Pancreas (tissue), 10 donors: Measurements from ENCODE around the gene RIPK4. TPM values are rescaled to one million over a fixed set of nuclear protein-coding genes. Genes with fewer than 3 reads are reported as not detected.

Source experiments
- ATAC-seq, 4 donors: fragments of 200-7000 bp; cut with Tn5 transposase; one replicate each; pipeline versions ENCODE4 v1.8.0 to v1.9.1; 2020; ENCODE audit warnings: mild to moderate bottlenecking in 4 of 4, moderate library complexity in 4 of 4
- DNase-seq, 6 donors: peaks; one replicate each; pipeline ENCODE4 v3.0.0-alpha.2; 2020
- FAIRE-seq: peaks from 2 replicates; lab custom pipeline; 2012; peaks lifted over from hg19 to GRCh38; lab: Jason Lieb, UNC
- H3K27ac ChIP-seq, 4 donors: fragments of 200-600 bp; sonication (generic); 1 replicate in 3 of 4; 2 replicates in 1 of 4; pipeline versions ENCODE4 v1.5.0 to v1.8.0; 2020
- H3K27me3 ChIP-seq, 4 donors: fragments of 200-600 bp; one replicate each; pipeline ENCODE4 v1.8.0; 2021
- H3K36me3 ChIP-seq, 3 donors: fragments of 200-600 bp; sonication (generic) in 1 of 3; one replicate each; pipeline versions ENCODE4 v1.5.0 to v1.8.0; 2020 to 2021
- H3K4me1 ChIP-seq, 3 donors: fragments of 200-600 bp; one replicate each; pipeline ENCODE4 v1.8.0; 2021
- H3K4me3 ChIP-seq, 4 donors: fragments of 200-600 bp; sonication (generic) in 2 of 4; one replicate each; pipeline versions ENCODE4 v1.5.0 to v1.8.0; 2020 to 2021
- H3K9me3 ChIP-seq, 4 donors: fragments of 200-600 bp; one replicate each; pipeline ENCODE4 v1.8.0; 2021
- WGBS, 2 donors: extraction: QIAGEN DNeasy Blood & Tissue Kit; methylation state at CpG; one replicate each; pipeline ENCODE4 v1.1.7; 2013; 5-methylcytosine and 5-hydroxymethylcytosine counted together
- intact Hi-C, 3 donors: fragments of 100-400 bp; cut with DNase I; formaldehyde crosslinking; loops; one replicate each; pipeline versions ENCODE4 v1.11.1 to v1.14.2; 2022
- polyA plus RNA-seq, 2 donors: library from polyadenylated mRNA; stranded (reverse); fragments of 200-250 nt; gene quantifications; one replicate each; pipeline ENCODE4 v1.2.3, GENCODE V29; 2013
- total RNA-seq, 6 donors: library from RNA; stranded (reverse); fragmentation: NEBNext Ultra II Directional in 4 of 6; extraction: Animal tissue kit (Norgen Biotek cat#: 25700) in 4 of 6; gene quantifications; one replicate each; pipeline versions ENCODE4 v1.2.1 to v1.2.4, GENCODE V29; 2021 to 2023
- TF ChIP-seq, protein P1 (sequence below), 4 donors: fragments of 200-600 bp; sonication (generic) in 3 of 4; IDR thresholded peaks; one replicate each; pipeline versions ENCODE4 v1.5.0 to v1.8.0; 2021; ENCODE audit warnings: antibody characterized with exemption in 4 of 4
- donor health status: healthy with polysubstance abuse.
- donor health status: DM: no; HTN: no; CAD: no; lungs with moderate emphysema.
- donor health status: DM: no; HTN: no; CAD: no.
- donor health status: control.
- donor health status: control.
- donor health status: Bipolar disorder and iron deficiency.
- donor health status: DM: yes; HTN: yes; CAD: no.
- donor health status: DM: no; HTN: no; CAD: no.
- donor health status: DM: no; HTN: no; CAD: no.
- donor health status: DM: yes; HTN: yes; CAD: no.

RIPK4 gene
- total and polyA plus RNA-seq, 8 donors: 7.7 to 18.2 (median 12.8) TPM

DNA sequence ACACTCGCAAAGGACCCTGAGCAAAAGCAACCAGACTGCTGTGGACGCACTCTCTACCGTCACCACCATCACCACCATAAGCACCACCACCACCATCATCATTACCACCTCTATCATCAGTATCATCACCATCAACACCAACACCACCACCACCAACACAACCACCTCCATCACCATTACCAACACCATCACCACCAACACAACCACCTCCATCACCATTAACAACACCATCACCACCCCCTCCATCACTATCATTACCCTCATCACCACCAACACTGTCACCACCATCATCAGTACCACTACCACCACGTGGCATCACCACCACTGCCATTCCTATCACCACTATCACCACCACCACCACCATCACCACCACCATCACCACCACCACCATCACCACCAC, 38.8 kb upstream of the RIPK4 start:
- Histone ChIP-seq H3K36me3 (peaks cover 0 to 7% (median 0%) of the 10 kb centered on the region in 3 donors), H3K27ac (no peak overlapping the region), H3K4me3 (no peak overlapping the region), H3K27me3 (no peaks in the 10 kb centered on the region), H3K4me1 (no peaks in the 10 kb centered on the region), H3K9me3 (no peaks in the 10 kb centered on the region)
- WGBS, 2 donors: 96 to 99% methylated on average over 4 of the region's 4 CpGs
- FAIRE-seq: no peak
- TF ChIP-seq, protein P1, sequence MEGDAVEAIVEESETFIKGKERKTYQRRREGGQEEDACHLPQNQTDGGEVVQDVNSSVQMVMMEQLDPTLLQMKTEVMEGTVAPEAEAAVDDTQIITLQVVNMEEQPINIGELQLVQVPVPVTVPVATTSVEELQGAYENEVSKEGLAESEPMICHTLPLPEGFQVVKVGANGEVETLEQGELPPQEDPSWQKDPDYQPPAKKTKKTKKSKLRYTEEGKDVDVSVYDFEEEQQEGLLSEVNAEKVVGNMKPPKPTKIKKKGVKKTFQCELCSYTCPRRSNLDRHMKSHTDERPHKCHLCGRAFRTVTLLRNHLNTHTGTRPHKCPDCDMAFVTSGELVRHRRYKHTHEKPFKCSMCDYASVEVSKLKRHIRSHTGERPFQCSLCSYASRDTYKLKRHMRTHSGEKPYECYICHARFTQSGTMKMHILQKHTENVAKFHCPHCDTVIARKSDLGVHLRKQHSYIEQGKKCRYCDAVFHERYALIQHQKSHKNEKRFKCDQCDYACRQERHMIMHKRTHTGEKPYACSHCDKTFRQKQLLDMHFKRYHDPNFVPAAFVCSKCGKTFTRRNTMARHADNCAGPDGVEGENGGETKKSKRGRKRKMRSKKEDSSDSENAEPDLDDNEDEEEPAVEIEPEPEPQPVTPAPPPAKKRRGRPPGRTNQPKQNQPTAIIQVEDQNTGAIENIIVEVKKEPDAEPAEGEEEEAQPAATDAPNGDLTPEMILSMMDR (IDR thresholded peaks at IDR 0.05): no peak
- no peak for DNase-seq
- no peak for ATAC-seq
- intact Hi-C loops: no loop called here

DNA sequence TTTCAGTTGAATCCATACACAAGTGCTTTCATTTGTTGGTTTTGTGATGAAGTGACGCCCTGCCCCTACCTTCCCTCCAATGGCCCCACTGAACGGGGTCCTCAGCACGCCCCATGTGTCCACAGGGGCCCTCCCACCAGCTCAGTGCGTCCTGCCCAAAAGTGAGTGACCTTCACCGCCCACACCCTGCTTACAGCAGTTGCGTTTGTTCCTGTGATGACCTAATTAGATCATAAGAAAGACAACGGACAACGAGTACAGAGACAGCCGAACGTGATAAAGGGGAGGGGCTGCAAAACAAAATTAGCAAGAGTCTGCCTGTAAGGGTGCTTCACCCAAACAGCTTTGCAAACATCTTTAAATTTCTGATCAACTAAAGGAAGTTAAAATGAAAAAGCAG, 38.2 kb upstream of the RIPK4 start:
- Histone ChIP-seq H3K27ac (no peak overlapping the region), H3K4me1 (no peaks in the 10 kb centered on the region), H3K36me3 (peaks cover 0 to 5% (median 0%) of the 10 kb centered on the region in 3 donors), H3K9me3 (no peaks in the 10 kb centered on the region), H3K4me3 (no peak overlapping the region), H3K27me3 (no peaks in the 10 kb centered on the region)
- DNase-seq: no peak
- intact Hi-C loops: no loop called here
- ATAC-seq: no peak
- TF ChIP-seq, protein P1 (IDR thresholded peaks at IDR 0.05): no peak
- no peak for FAIRE-seq
- WGBS, 2 donors: 77 to 78% methylated on average over 10 of the region's 10 CpGs

DNA sequence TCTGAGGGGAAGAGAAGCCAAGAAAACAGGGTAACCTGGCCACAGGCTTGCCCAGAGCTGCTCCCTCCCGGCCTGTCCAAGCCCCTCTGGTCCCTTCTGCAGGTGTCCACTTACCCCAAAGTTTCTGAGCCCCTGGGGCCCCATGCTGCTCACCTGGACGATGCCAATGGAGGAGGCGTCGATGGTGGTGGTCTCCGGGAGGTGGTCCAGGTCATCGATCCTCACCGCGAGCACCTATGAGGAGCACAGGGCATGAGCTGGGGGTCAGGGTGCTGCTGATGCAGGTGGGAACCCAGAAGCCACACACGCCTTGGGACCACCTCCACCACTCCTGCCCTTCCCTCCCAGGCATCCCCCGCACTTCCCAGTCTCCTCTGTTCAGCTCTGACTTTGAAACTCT, 37.5 kb upstream of the RIPK4 start:
- Histone ChIP-seq H3K27me3 (no peaks in the 10 kb centered on the region), H3K27ac (no peak overlapping the region), H3K9me3 (no peaks in the 10 kb centered on the region), H3K4me1 (no peaks in the 10 kb centered on the region), H3K36me3 (peaks cover 0 to 4% (median 0%) of the 10 kb centered on the region in 3 donors), H3K4me3 (no peak overlapping the region)
- FAIRE-seq (no peak), DNase-seq (no peak), ATAC-seq (no peak)
- intact Hi-C loops: no loop called here
- TF ChIP-seq, protein P1 (IDR thresholded peaks at IDR 0.05): no peak
- 96% methylated on average over 9 to 10 of the region's 10 CpGs for WGBS, 2 donors

DNA sequence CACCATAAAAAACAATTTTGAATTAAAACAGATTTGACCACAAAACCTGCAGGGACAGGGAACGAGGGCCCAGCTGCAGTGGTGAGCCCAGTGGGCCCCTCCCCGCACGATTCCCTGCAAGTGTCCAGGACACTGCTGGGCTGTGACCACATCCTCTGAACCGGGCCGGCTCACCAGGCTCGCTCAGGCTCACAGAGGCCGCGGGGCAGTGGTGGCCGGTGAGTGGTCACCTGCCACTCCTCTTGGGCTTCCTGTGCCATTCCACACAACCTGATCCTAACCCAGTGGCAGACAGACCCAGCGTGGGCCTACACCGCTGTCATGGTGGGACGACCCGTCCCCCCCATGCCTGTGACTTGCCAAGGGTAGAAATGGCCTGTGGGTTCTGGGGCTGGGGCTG, 36.5 kb upstream of the RIPK4 start:
- H3K9me3 ChIP-seq: no peaks in the 10 kb centered on the region
- WGBS, 2 donors: 89 to 91% methylated on average over 13 of the region's 13 CpGs
- FAIRE-seq: no peak
- peaks cover 0 to 4% (median 0%) of the 10 kb centered on the region in 3 donors for H3K36me3 ChIP-seq
- peak in 1 of 4 donors; percentile 23 for ATAC-seq
- no peak overlapping the region for H3K27ac ChIP-seq
- TF ChIP-seq, protein P1 (IDR thresholded peaks at IDR 0.05): no peak
- H3K4me1 ChIP-seq: no peaks in the 10 kb centered on the region
- intact Hi-C loops: no loop called here
- no peak for DNase-seq
- H3K27me3 ChIP-seq: no peaks in the 10 kb centered on the region
- no peak overlapping the region for H3K4me3 ChIP-seq

DNA sequence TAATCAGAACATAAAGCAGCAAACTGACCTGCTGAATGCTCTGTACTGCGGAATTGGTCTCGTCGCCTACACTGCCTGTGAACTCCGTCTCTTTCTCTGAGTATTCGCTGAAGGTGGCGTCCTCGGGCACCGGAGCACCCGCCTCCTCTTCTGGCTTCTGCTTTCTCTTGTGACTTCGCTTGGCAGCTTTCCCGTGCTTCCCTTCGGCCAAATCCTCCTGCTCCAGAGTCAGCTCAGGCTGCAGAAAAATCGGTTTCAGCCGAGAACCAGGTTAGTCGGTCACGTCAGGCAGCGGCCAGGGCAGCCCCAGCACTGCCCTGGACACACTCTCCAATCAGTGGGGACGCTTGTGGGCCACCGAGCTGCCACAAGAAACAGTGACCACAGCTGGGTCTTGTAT, 35.8 kb upstream of the RIPK4 start:
- DNase-seq (no peak), FAIRE-seq (no peak), ATAC-seq (peak in 3 of 4 donors; percentile 8 to 44 (median 23))
- H3K27ac ChIP-seq: no peak overlapping the region
- intact Hi-C loops: no loop called here
- peaks cover 0 to 4% (median 0%) of the 10 kb centered on the region in 3 donors for H3K36me3 ChIP-seq
- no peaks in the 10 kb centered on the region for H3K27me3 ChIP-seq
- no peaks in the 10 kb centered on the region for H3K9me3 ChIP-seq
- H3K4me3 ChIP-seq: no peak overlapping the region
- 75 to 89% methylated on average over 19 of the region's 19 CpGs for WGBS, 2 donors
- TF ChIP-seq, protein P1 (IDR thresholded peaks at IDR 0.05): no peak
- H3K4me1 ChIP-seq: no peaks in the 10 kb centered on the region
